Tongue (tissue), 2 donors: Measurements from ENCODE around the gene CAGE1. TPM values are rescaled to one million over a fixed set of nuclear protein-coding genes. Genes with fewer than 3 reads are reported as not detected.

Experiments used
- DNase-seq: peaks from one replicate; pipeline ENCODE4 v3.0.0-alpha.2; 2015
- total RNA-seq: library from RNA; depleted of rRNA; stranded (reverse); fragments of >200 nt; gene quantifications from one replicate; pipeline ENCODE4 v1.2.3, GENCODE V29; 2014

CAGE1 gene
- 0.21 TPM for total RNA-seq

- peak; percentile 98 for DNase-seq
Observed at GRCh38 chr6:7389451-7390225, at the start of gene CAGE1, which contains the start of gene RIOK1. CAGE1 (minus strand) TSS chr6:7389742; CDS start chr6:7387173, 2,569 bp downstream. RIOK1 (plus strand) TSS chr6:7389808; CDS start chr6:7390003, 195 bp downstream.

GRCh38 chr6:7439228-7439627 lies 49.7 kb upstream of the CAGE1 start:
- DNase-seq: no peak

GRCh38 chr6:7438011-7438410 lies 48.5 kb upstream of the CAGE1 start:
- DNase-seq: no peak

GRCh38 chr6:7434672-7435071 lies 45.1 kb upstream of the CAGE1 start:
- DNase-seq: no peak

- DNase-seq: peak; percentile 19
Observed at GRCh38 chr6:7433121-7433617, 43.6 kb upstream of the CAGE1 start.

GRCh38 chr6:7432391-7433120 lies 43.0 kb upstream of the CAGE1 start:
- peak; percentile 16 for DNase-seq

- DNase-seq: peak; percentile 33
Observed at GRCh38 chr6:7431674-7432390, 42.3 kb upstream of the CAGE1 start.

- DNase-seq: no peak
Observed at GRCh38 chr6:7431313-7431673, 41.8 kb upstream of the CAGE1 start.

GRCh38 chr6:7426447-7427169 lies 37.1 kb upstream of the CAGE1 start:
- no peak for DNase-seq

- no peak for DNase-seq
Observed at GRCh38 chr6:7425808-7426190, 36.3 kb upstream of the CAGE1 start.

- DNase-seq: peak; percentile 17
Observed at GRCh38 chr6:7424967-7425807, 35.6 kb upstream of the CAGE1 start.

- DNase-seq: no peak
Observed at GRCh38 chr6:7424058-7424457, 34.5 kb upstream of the CAGE1 start.

- DNase-seq: no peak
Observed at GRCh38 chr6:7421066-7421465, 31.5 kb upstream of the CAGE1 start.

GRCh38 chr6:7419065-7419464 lies 29.5 kb upstream of the CAGE1 start:
- no peak for DNase-seq

- peak; percentile 51 for DNase-seq
Observed at GRCh38 chr6:7418238-7418905, 28.8 kb upstream of the CAGE1 start.

GRCh38 chr6:7417684-7418083 lies 28.1 kb upstream of the CAGE1 start:
- peak; percentile 17 for DNase-seq

GRCh38 chr6:7414811-7415210 lies 25.3 kb upstream of the CAGE1 start:
- no peak for DNase-seq

- no peak for DNase-seq
Observed at GRCh38 chr6:7413151-7413823, 23.7 kb upstream of the CAGE1 start.

GRCh38 chr6:7411328-7411727 lies 21.8 kb upstream of the CAGE1 start:
- DNase-seq: no peak

- DNase-seq: no peak
Observed at GRCh38 chr6:7410851-7411250, 21.3 kb upstream of the CAGE1 start.
